ENCODE results near the gene SPAG16.

SPAG16 gene

DNA sequence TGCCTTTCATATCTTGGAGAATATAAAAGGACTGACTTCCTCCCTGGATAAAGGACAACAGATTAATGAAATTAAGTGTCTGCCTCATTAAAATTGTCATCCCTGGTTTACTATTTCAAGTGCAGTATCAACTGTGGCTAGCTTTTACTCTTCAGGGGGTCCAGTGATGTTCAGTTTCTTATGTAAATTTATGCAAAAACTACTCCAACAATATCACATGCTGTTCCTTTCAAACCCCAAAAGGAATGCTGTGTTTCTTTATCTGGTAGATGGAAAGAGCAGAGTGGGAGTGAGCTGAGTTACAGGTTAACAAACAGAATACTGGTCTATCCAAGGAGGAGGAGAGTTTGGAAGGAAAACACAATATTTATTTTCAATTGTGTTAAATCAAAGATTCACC, 842.9 kb downstream of the SPAG16 start:
- no peaks in the 10 kb centered on the region for H3K27me3 ChIP-seq (ENCODE audit: insufficient read depth, low read length)
- no peaks in the 10 kb centered on the region for H3K36me3 ChIP-seq (ENCODE audit: insufficient read depth, low read length)
- peak overlapping the region; percentile 15 for H3K4me3 ChIP-seq (ENCODE audit: low read length)
- H3K9ac ChIP-seq (ENCODE audit: low read depth, low read length), result peak overlapping the region; percentile 1; the same call in 1 of the 2 replicates
- peaks cover 51% of the 10 kb centered on the region for H3K4me1 ChIP-seq (ENCODE audit: insufficient read depth, low read length)
- peak overlapping the region; percentile 93 for H3K27ac ChIP-seq (ENCODE audit: low read depth, low read length)
- H3K9me3 ChIP-seq (ENCODE audit: insufficient read depth, low read depth, low read length), result 0 out of 2 replicates have a peak, but pooled peaks cover 2% of the 10 kb centered on the region

DNA sequence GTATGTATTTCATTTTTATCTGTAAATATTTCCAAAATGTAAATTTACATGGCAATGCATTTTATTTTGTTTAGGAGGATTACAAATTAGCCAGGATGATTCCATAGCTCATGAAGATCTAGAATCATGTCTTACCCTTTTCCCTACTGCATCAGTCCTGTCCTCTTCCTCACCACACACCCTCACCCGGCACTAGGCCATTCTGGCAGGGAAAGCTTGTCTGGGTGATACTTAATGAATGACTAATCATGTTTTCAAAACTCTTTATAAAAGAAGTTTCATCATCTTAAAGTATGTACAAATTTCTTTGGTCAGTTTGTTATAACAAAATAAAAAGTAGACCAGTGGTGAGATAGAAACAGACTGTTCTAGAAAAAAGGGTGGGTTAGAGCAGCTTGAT, 843.3 kb downstream of the SPAG16 start:
- H3K27me3 ChIP-seq (ENCODE audit: insufficient read depth, low read length), result no peaks in the 10 kb centered on the region
- H3K9ac ChIP-seq (ENCODE audit: low read depth, low read length), result peak overlapping the region; percentile 1; the same call in 1 of the 2 replicates
- no CpG with 5 or more reads among the region's 1 CpG for WGBS
- peak overlapping the region; percentile 93 for H3K27ac ChIP-seq (ENCODE audit: low read depth, low read length)
- peaks cover 51% of the 10 kb centered on the region for H3K4me1 ChIP-seq (ENCODE audit: insufficient read depth, low read length)
- peak overlapping the region; percentile 15 for H3K4me3 ChIP-seq (ENCODE audit: low read length)
- H3K36me3 ChIP-seq (ENCODE audit: insufficient read depth, low read length), result no peaks in the 10 kb centered on the region
- H3K9me3 ChIP-seq (ENCODE audit: insufficient read depth, low read depth, low read length), result 0 out of 2 replicates have a peak, but pooled peaks cover 2% of the 10 kb centered on the region

DNA sequence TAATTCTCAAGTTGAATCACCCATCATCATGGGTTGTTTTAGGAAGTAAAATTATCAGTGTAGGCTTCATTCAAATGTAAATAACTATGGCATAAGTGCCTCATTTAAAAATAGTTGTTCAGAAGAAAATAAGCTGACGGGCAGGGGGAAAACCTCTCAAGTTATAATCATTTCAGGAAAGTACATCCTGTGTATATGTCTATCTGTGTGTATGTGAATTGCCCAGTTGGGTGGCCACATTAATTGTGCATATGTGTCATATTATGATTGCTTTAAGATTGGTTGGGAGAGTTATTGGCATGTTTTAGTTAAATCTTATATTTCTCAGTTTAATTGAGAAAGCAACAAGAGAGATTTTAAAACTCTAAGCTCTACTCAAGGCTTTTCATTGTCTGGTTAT, 843.8 kb downstream of the SPAG16 start:
- H3K9me3 ChIP-seq (ENCODE audit: insufficient read depth, low read depth, low read length), result 0 out of 2 replicates have a peak, but pooled peaks cover 2% of the 10 kb centered on the region
- H3K4me1 ChIP-seq (ENCODE audit: insufficient read depth, low read length), result peaks cover 51% of the 10 kb centered on the region
- 100% methylated on average over 1 of the region's 1 CpG for WGBS
- no peaks in the 10 kb centered on the region for H3K27me3 ChIP-seq (ENCODE audit: insufficient read depth, low read length)
- H3K4me3 ChIP-seq (ENCODE audit: low read length), result peak overlapping the region; percentile 15; the same call in 1 of the 2 replicates
- peak overlapping the region; percentile 93 for H3K27ac ChIP-seq (ENCODE audit: low read depth, low read length)
- H3K36me3 ChIP-seq (ENCODE audit: insufficient read depth, low read length), result no peaks in the 10 kb centered on the region
- peak overlapping the region; percentile 1; the same call in 1 of the 2 replicates for H3K9ac ChIP-seq (ENCODE audit: low read depth, low read length)

- WGBS, result 93% methylated on average over 2 of the region's 2 CpGs
- H3K4me3 ChIP-seq (ENCODE audit: low read length), result no peak overlapping the region
Observed at GRCh38 chr2:214130114-214130513, 845.9 kb downstream of the SPAG16 start.

GRCh38 chr2:214135966-214136365, 851.7 kb downstream of the SPAG16 start:
- Histone ChIP-seq H3K4me3 (ENCODE audit: low read length) (no peak overlapping the region), H3K27me3 (ENCODE audit: insufficient read depth, low read length) (no peaks in the 10 kb centered on the region), H3K27ac (ENCODE audit: low read depth, low read length) (no peak overlapping the region), H3K4me1 (ENCODE audit: insufficient read depth, low read length) (0 out of 2 replicates have a peak, but pooled peaks cover 4% of the 10 kb centered on the region), H3K9me3 (ENCODE audit: insufficient read depth, low read depth, low read length) (no peaks in the 10 kb centered on the region), H3K36me3 (ENCODE audit: insufficient read depth, low read length) (no peaks in the 10 kb centered on the region), H3K9ac (ENCODE audit: low read depth, low read length) (no peak overlapping the region)
- WGBS, result 95% methylated on average over 1 of the region's 1 CpG

More at GRCh38 chr2:214130114-214130513, 845.9 kb downstream of the SPAG16 start:
- Histone ChIP-seq H3K27me3 (ENCODE audit: insufficient read depth, low read length) (no peaks in the 10 kb centered on the region), H3K9ac (ENCODE audit: low read depth, low read length) (no peak overlapping the region), H3K36me3 (ENCODE audit: insufficient read depth, low read length) (no peaks in the 10 kb centered on the region), H3K27ac (ENCODE audit: low read depth, low read length) (no peak overlapping the region), H3K4me1 (ENCODE audit: insufficient read depth, low read length) (peaks cover 42% of the 10 kb centered on the region), H3K9me3 (ENCODE audit: insufficient read depth, low read depth, low read length) (0 out of 2 replicates have a peak, but pooled peaks cover 2% of the 10 kb centered on the region)

DNA sequence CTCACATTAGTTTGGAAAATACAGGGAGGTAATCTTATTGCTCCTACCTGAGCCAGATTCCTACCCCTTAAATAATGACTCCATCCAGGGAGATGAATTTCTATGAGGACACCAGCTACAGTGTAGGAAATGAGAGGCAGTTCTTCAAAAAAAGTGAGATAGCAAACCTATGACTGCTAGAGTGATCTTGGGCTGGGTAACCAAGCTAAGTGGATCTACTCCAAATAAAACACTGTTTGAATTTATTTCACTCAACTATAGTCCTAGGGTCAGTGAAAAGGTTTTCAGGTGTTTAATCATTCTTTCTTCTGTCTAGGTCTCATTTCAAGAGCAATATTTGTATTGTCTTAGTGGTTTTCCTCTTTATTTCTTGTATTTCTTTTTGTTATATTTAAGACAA, 854.5 kb downstream of the SPAG16 start:
- Histone ChIP-seq H3K36me3 (ENCODE audit: insufficient read depth, low read length) (no peaks in the 10 kb centered on the region), H3K9ac (ENCODE audit: low read depth, low read length) (no peak overlapping the region), H3K27ac (ENCODE audit: low read depth, low read length) (no peak overlapping the region), H3K9me3 (ENCODE audit: insufficient read depth, low read depth, low read length) (no peaks in the 10 kb centered on the region), H3K4me1 (ENCODE audit: insufficient read depth, low read length) (0 out of 2 replicates have a peak, but pooled peaks cover 4% of the 10 kb centered on the region), H3K27me3 (ENCODE audit: insufficient read depth, low read length) (no peaks in the 10 kb centered on the region), H3K4me3 (ENCODE audit: low read length) (no peak overlapping the region)

DNA sequence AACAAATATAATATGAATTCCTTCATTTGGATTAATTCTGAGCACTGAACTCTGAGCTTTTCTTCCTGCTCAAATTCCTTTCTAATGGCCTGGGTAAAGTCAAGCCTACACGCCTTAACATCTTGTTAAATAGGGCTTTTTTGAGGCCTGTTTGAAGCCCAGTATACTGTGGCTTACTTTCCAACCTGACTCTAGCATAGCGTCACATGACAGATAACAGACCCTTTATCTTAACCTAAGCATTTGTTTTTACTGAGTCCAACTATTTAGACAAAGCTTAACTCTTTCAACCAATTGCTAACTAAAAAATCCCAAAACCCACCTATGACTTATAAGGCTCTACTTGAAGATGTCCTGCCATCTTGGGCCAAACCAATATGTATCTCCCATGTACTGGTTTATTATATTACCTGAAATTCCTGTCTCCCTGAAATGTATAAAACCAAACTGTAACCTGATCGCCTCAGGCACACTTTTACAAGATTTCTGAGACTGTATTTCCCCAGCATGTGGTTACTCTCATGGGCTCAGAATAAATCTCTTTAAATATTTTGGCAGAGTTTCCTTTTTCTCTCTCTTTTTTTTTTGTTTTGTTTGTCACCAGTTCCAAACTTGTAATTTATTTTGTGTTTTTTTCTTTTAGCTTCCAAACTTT, 855.5 kb downstream of the SPAG16 start:
- Histone ChIP-seq H3K4me3 (ENCODE audit: low read length) (no peak overlapping the region), H3K9ac (ENCODE audit: low read depth, low read length) (no peak overlapping the region), H3K27me3 (ENCODE audit: insufficient read depth, low read length) (no peaks in the 10 kb centered on the region), H3K36me3 (ENCODE audit: insufficient read depth, low read length) (no peaks in the 10 kb centered on the region), H3K27ac (ENCODE audit: low read depth, low read length) (no peak overlapping the region), H3K9me3 (ENCODE audit: insufficient read depth, low read depth, low read length) (no peaks in the 10 kb centered on the region), H3K4me1 (ENCODE audit: insufficient read depth, low read length) (0 out of 2 replicates have a peak, but pooled peaks cover 4% of the 10 kb centered on the region)
- WGBS, result 86% methylated on average over 3 of the region's 3 CpGs

DNA sequence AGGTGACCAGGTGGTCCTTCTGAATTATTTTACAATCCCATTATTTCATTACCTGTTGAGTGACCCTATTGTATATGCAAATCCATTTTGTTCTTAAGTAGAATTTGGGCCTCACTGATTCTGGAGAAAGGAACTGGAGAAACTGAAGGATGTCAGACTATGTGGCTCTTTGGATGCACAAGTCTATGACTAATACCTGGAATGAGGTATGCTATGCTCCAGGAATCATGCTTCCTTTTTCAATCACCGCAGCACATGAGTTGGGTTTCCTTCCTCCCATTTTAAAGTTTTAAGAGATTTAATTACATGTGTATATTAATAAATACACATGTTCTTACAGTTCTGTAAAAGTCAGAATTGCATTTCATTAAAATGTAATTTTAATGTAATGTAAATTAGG, 872.7 kb downstream of the SPAG16 start:
- H3K9ac ChIP-seq (ENCODE audit: low read depth, low read length), result no peak overlapping the region
- H3K4me1 ChIP-seq (ENCODE audit: insufficient read depth, low read length), result no peaks in the 10 kb centered on the region
- H3K27ac ChIP-seq (ENCODE audit: low read depth, low read length), result no peak overlapping the region
- no peaks in the 10 kb centered on the region for H3K27me3 ChIP-seq (ENCODE audit: insufficient read depth, low read length)
- WGBS, result no CpG with 5 or more reads among the region's 1 CpG
- no peak overlapping the region for H3K4me3 ChIP-seq (ENCODE audit: low read length)
- H3K36me3 ChIP-seq (ENCODE audit: insufficient read depth, low read length), result no peaks in the 10 kb centered on the region
- H3K9me3 ChIP-seq (ENCODE audit: insufficient read depth, low read depth, low read length), result no peaks in the 10 kb centered on the region

GRCh38 chr2:214158851-214159250, 874.6 kb downstream of the SPAG16 start:
- Histone ChIP-seq H3K36me3 (ENCODE audit: insufficient read depth, low read length) (no peaks in the 10 kb centered on the region), H3K27ac (ENCODE audit: low read depth, low read length) (no peak overlapping the region), H3K27me3 (ENCODE audit: insufficient read depth, low read length) (no peaks in the 10 kb centered on the region), H3K9me3 (ENCODE audit: insufficient read depth, low read depth, low read length) (no peaks in the 10 kb centered on the region), H3K9ac (ENCODE audit: low read depth, low read length) (no peak overlapping the region), H3K4me3 (ENCODE audit: low read length) (no peak overlapping the region), H3K4me1 (ENCODE audit: insufficient read depth, low read length) (no peaks in the 10 kb centered on the region)
- no CpG with 5 or more reads among the region's 1 CpG for WGBS

- Histone ChIP-seq H3K4me3 (ENCODE audit: low read length) (no peak overlapping the region), H3K27me3 (ENCODE audit: insufficient read depth, low read length) (no peaks in the 10 kb centered on the region), H3K9ac (ENCODE audit: low read depth, low read length) (no peak overlapping the region), H3K27ac (ENCODE audit: low read depth, low read length) (no peak overlapping the region), H3K36me3 (ENCODE audit: insufficient read depth, low read length) (no peaks in the 10 kb centered on the region), H3K4me1 (ENCODE audit: insufficient read depth, low read length) (no peaks in the 10 kb centered on the region), H3K9me3 (ENCODE audit: insufficient read depth, low read depth, low read length) (no peaks in the 10 kb centered on the region)
- WGBS, result 69% methylated on average over 3 of the region's 5 CpGs
Observed at GRCh38 chr2:214169281-214169680, 885.0 kb downstream of the SPAG16 start.

DNA sequence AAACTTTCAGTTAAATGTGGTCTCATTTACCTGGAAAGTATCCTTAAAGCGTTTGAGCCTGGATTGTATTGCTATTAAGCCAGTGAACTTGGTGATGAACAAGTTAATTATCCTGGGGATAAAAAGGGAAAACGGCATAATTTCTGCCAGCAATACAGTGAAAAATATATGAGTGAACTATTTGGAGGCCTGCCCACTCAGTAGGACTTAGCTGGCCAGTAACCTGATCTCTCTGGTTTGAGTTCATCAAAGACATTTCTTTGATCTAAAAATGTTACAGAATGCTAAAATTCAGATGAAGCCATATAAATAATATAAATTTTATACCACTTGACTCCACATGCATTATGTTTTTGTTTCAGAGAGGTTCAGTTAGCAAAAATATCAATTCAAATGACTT, 885.5 kb downstream of the SPAG16 start:
- no peaks in the 10 kb centered on the region for H3K9me3 ChIP-seq (ENCODE audit: insufficient read depth, low read depth, low read length)
- no peak overlapping the region for H3K4me3 ChIP-seq (ENCODE audit: low read length)
- no peaks in the 10 kb centered on the region for H3K36me3 ChIP-seq (ENCODE audit: insufficient read depth, low read length)
- H3K27ac ChIP-seq (ENCODE audit: low read depth, low read length), result no peak overlapping the region
- no peaks in the 10 kb centered on the region for H3K27me3 ChIP-seq (ENCODE audit: insufficient read depth, low read length)
- WGBS, result 89% methylated on average over 2 of the region's 2 CpGs
- no peak overlapping the region for H3K9ac ChIP-seq (ENCODE audit: low read depth, low read length)
- no peaks in the 10 kb centered on the region for H3K4me1 ChIP-seq (ENCODE audit: insufficient read depth, low read length)
